ENCODE measurements around the gene BMPR1B. TPM values are rescaled to one million over a fixed set of nuclear protein-coding genes. Genes with fewer than 3 reads are reported as not detected.

The BMPR1B gene
- total RNA-seq, 6 experiments from 2014 or later = 0.31 to 1.6 (median 0.62) TPM

- intact Hi-C loops (cut with DNase I) = no loop called here
- H3K4me3 ChIP-seq = no peak overlapping the region
- 58% methylated on average over 2 of the region's 2 CpGs for WGBS (ENCODE audit: insufficient coverage, low coverage, low lambda C conversion rate, missing lambda C conversion rate)
- no peak overlapping the region for H3K27ac ChIP-seq
- H3K4me1 ChIP-seq = no peaks in the 10 kb centered on the region
- no peaks in the 10 kb centered on the region for H3K9me3 ChIP-seq
- H3K27me3 ChIP-seq = no peaks in the 10 kb centered on the region
- H3K36me3 ChIP-seq = no peaks in the 10 kb centered on the region
- ATAC-seq (no peak), DNase-seq (no peak)
- no peak for TF ChIP-seq CTCF (IDR thresholded peaks at IDR 0.05)
- TF ChIP-seq POLR2A (IDR thresholded peaks at IDR 0.05) = no peak
These were observed 166.8 kb downstream of the BMPR1B start for GRCh38 chr4:94924566-94924965.

GRCh38 chr4:94925764-94926347, 168.1 kb downstream of the BMPR1B start:
- Histone ChIP-seq H3K36me3 (no peaks in the 10 kb centered on the region), H3K9me3 (no peaks in the 10 kb centered on the region), H3K27ac (no peak overlapping the region), H3K4me3 (no peak overlapping the region), H3K4me1 (no peaks in the 10 kb centered on the region), H3K27me3 (no peaks in the 10 kb centered on the region)
- ATAC-seq = no peak
- TF ChIP-seq CTCF (IDR thresholded peaks at IDR 0.05) = no peak
- no peak for TF ChIP-seq POLR2A (IDR thresholded peaks at IDR 0.05)
- DNase-seq = no peak
- intact Hi-C loops (cut with DNase I) = no loop called here
- 71% methylated on average over 4 of the region's 5 CpGs for WGBS (ENCODE audit: insufficient coverage, low coverage, low lambda C conversion rate, missing lambda C conversion rate)

GRCh38 chr4:94926936-94927335, 169.2 kb downstream of the BMPR1B start:
- 73% methylated on average over 2 of the region's 2 CpGs for WGBS (ENCODE audit: insufficient coverage, low coverage, low lambda C conversion rate, missing lambda C conversion rate)
- H3K9me3 ChIP-seq = no peaks in the 10 kb centered on the region
- DNase-seq (no peak), ATAC-seq (no peak)
- H3K27me3 ChIP-seq = no peaks in the 10 kb centered on the region
- no peaks in the 10 kb centered on the region for H3K4me1 ChIP-seq
- no peaks in the 10 kb centered on the region for H3K36me3 ChIP-seq
- no peak overlapping the region for H3K27ac ChIP-seq
- TF ChIP-seq POLR2A (IDR thresholded peaks at IDR 0.05) (no peak), CTCF (IDR thresholded peaks at IDR 0.05) (no peak)
- H3K4me3 ChIP-seq = no peak overlapping the region
- intact Hi-C loops (cut with DNase I) = no loop called here

GRCh38 chr4:94927696-94928095, 169.9 kb downstream of the BMPR1B start:
- no peak for ATAC-seq
- no peak for DNase-seq
- H3K9me3 ChIP-seq = no peaks in the 10 kb centered on the region

More at GRCh38 chr4:94927696-94928095, 169.9 kb downstream of the BMPR1B start:
- no peak for TF ChIP-seq POLR2A (IDR thresholded peaks at IDR 0.05)
- TF ChIP-seq CTCF (IDR thresholded peaks at IDR 0.05) = no peak
- Histone ChIP-seq H3K4me1 (no peaks in the 10 kb centered on the region), H3K36me3 (no peaks in the 10 kb centered on the region), H3K4me3 (no peak overlapping the region), H3K27me3 (no peaks in the 10 kb centered on the region), H3K27ac (no peak overlapping the region)
- WGBS (ENCODE audit: insufficient coverage, low coverage, low lambda C conversion rate, missing lambda C conversion rate) = 64% methylated on average over 1 of the region's 1 CpG
- intact Hi-C loops (cut with DNase I) = no loop called here

Data from right lobe of liver (tissue), 6 donors.